ENCODE measurements around the gene HSP90AB1.

The HSP90AB1 gene

GRCh38 chr6:44289726-44290260 lies 42.9 kb downstream of the HSP90AB1 start:
- no peak for DNase-seq (ENCODE audit: low spot score)

- DNase-seq (ENCODE audit: low spot score) = no peak
Measured at GRCh38 chr6:44291841-44292240, 44.9 kb downstream of the HSP90AB1 start.

GRCh38 chr6:44292661-44293365 lies 45.9 kb downstream of the HSP90AB1 start:
- no peak for DNase-seq (ENCODE audit: low spot score)

- DNase-seq (ENCODE audit: low spot score) = no peak
Measured at GRCh38 chr6:44294832-44295791, 48.2 kb downstream of the HSP90AB1 start.

- no peak for DNase-seq (ENCODE audit: low spot score)
Measured at GRCh38 chr6:44297063-44298038, 50.5 kb downstream of the HSP90AB1 start.

- no peak for DNase-seq (ENCODE audit: low spot score)
Measured at GRCh38 chr6:44298055-44298803, 51.3 kb downstream of the HSP90AB1 start.

- DNase-seq (ENCODE audit: low spot score) = no peak
Measured at GRCh38 chr6:44298864-44299263, 52.0 kb downstream of the HSP90AB1 start.

GRCh38 chr6:44300292-44300823 lies 53.5 kb downstream of the HSP90AB1 start:
- DNase-seq (ENCODE audit: low spot score) = no peak

GRCh38 chr6:44301106-44301505 lies 54.2 kb downstream of the HSP90AB1 start:
- no peak for DNase-seq (ENCODE audit: low spot score)

- DNase-seq (ENCODE audit: low spot score) = no peak
Measured at GRCh38 chr6:44301782-44302564, 55.1 kb downstream of the HSP90AB1 start.

- DNase-seq (ENCODE audit: low spot score) = no peak
Measured at GRCh38 chr6:44302856-44303255, 56.0 kb downstream of the HSP90AB1 start.
